ENCODE data around the gene LMLN.
"Not testable (repeated sequence)": the region's sequence is repeated elsewhere in the genome, so short reads cannot be mapped to it uniquely, and the experiment has no call there.

LMLN gene

GRCh38 chr3:197959891-197960693 lies at the start of gene LMLN:
Gene LMLN, plus strand, starts transcription at chr3:197960217. Its CDS starts 29 bp downstream, at chr3:197960246.
- peak; percentile 98 to 99 (median 99) for DNase-seq

GRCh38 chr3:197912741-197913476 lies 47.1 kb upstream of the LMLN start:
- DNase-seq: peak in 1 of 3 donors; percentile 4

- DNase-seq: no peak
These were observed 46.2 kb upstream of the LMLN start for GRCh38 chr3:197913641-197914380.

GRCh38 chr3:197921429-197922275 lies 38.4 kb upstream of the LMLN start:
- not testable (repeated sequence) for DNase-seq

GRCh38 chr3:197926418-197926817 lies 33.6 kb upstream of the LMLN start:
- DNase-seq: no peak

GRCh38 chr3:197927578-197927977 lies 32.4 kb upstream of the LMLN start:
- DNase-seq: not testable (repeated sequence)

- no peak for DNase-seq
These were observed 23.1 kb upstream of the LMLN start for GRCh38 chr3:197936819-197937384.

GRCh38 chr3:197940745-197941384 lies 19.2 kb upstream of the LMLN start:
- DNase-seq: no peak

GRCh38 chr3:197942956-197943556 lies 17.0 kb upstream of the LMLN start:
- DNase-seq: peak; percentile 51 to 65 (median 57)

- DNase-seq: no peak
These were observed 10.7 kb upstream of the LMLN start for GRCh38 chr3:197949191-197949777.

- peak; percentile 94 to 98 (median 96) for DNase-seq
These were observed 10.0 kb upstream of the LMLN start, which contains the start of gene RPL35A for GRCh38 chr3:197949778-197950676. Gene RPL35A, plus strand, starts transcription at chr3:197950190. Its CDS starts 778 bp downstream, at chr3:197950968.

GRCh38 chr3:197950677-197951061 lies 9.3 kb upstream of the LMLN start:
- peak in 1 of 3 donors; percentile 7 for DNase-seq

- peak in 1 of 3 donors; percentile 22 for DNase-seq
These were observed 8.5 kb upstream of the LMLN start for GRCh38 chr3:197951392-197951990.

- DNase-seq: no peak
These were observed 7.6 kb upstream of the LMLN start for GRCh38 chr3:197952440-197952839.

- no peak for DNase-seq
These were observed 6.7 kb upstream of the LMLN start for GRCh38 chr3:197953325-197953724.

- no peak for DNase-seq
These were observed 6.1 kb upstream of the LMLN start for GRCh38 chr3:197953881-197954280.

GRCh38 chr3:197955892-197956477 lies 4.0 kb upstream of the LMLN start:
- DNase-seq: no peak

- DNase-seq: no peak
These were observed 3.4 kb upstream of the LMLN start for GRCh38 chr3:197956626-197956988.

- DNase-seq: peak; percentile 64 to 89 (median 84)
These were observed 2.3 kb upstream of the LMLN start for GRCh38 chr3:197957790-197958133.
